ENCODE measurements around the gene NIPBL. TPM values are rescaled to one million over a fixed set of nuclear protein-coding genes. Genes with fewer than 3 reads are reported as not detected.
A peak's percentile ranks its signal among the peaks of the same experiment; 100 is the strongest.

The NIPBL gene
- total RNA-seq, 1 donor: 24.6 TPM

DNA sequence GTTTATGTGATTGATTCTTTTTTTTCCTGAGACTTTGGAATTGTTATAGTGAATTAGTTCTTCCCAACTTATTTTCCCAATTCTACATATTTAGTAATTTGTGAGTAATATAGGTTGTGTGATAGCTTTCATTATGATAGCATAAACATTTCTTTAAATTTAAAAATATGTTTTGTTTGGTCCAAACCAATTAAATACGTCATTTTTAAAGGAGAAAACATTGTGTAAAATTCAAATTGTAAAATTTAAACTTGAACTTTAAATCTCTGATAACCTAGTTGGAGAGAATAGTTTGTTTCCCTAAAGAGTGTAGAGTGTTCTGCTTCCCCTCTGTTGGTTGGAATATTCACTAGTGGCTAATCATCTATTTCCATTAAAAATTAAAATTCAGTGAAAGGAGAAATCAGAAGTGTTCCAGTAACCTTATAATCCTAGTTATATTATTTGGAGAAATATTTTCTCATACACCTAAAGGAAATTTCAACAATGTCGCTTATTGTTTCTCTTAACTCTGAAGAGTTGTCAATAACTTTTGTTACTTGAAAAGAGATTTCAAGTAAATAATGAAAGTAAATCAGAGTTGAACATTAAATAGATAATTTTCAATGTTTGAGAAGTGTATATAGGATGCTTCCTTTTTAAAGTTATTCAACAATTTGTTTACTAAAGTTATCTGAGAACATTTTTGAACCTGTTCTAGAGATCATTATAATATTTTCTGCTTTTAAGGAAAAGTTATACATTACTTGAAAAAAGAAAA is 2.9 kb downstream of the NIPBL start:
- H3K4me3 ChIP-seq (ENCODE audit: low read depth, low read length): peak overlapping the region; percentile 87
- TF ChIP-seq, protein P1, sequence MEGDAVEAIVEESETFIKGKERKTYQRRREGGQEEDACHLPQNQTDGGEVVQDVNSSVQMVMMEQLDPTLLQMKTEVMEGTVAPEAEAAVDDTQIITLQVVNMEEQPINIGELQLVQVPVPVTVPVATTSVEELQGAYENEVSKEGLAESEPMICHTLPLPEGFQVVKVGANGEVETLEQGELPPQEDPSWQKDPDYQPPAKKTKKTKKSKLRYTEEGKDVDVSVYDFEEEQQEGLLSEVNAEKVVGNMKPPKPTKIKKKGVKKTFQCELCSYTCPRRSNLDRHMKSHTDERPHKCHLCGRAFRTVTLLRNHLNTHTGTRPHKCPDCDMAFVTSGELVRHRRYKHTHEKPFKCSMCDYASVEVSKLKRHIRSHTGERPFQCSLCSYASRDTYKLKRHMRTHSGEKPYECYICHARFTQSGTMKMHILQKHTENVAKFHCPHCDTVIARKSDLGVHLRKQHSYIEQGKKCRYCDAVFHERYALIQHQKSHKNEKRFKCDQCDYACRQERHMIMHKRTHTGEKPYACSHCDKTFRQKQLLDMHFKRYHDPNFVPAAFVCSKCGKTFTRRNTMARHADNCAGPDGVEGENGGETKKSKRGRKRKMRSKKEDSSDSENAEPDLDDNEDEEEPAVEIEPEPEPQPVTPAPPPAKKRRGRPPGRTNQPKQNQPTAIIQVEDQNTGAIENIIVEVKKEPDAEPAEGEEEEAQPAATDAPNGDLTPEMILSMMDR (IDR thresholded peaks at IDR 0.05; ENCODE audit: insufficient read depth, low read depth, low read length): no peak
- no peak for DNase-seq (ENCODE audit: low read depth)

DNA sequence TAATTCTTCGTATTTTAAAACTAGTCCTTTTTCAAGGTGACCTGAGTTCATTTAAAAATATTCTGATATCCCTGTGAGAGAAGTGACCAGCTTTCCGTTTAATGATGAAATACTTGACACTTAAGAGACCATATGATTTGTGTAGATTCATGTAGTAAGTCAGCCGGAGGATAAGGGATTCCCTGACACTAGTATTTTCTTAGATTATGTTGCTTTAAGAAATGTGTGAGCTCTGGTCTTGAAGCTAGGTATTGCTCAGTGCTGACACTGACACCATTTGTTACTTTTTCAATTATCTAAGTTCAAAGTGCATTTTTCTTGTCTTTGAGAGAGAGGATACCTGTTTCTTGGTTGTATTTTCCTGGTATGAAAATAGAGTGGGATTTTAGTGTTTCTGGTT is 4.2 kb downstream of the NIPBL start:
- peak; percentile 19 for DNase-seq (ENCODE audit: low read depth)
- H3K4me3 ChIP-seq (ENCODE audit: low read depth, low read length): no peak overlapping the region
- TF ChIP-seq, protein P1 (IDR thresholded peaks at IDR 0.05; ENCODE audit: insufficient read depth, low read depth, low read length): no peak

DNA sequence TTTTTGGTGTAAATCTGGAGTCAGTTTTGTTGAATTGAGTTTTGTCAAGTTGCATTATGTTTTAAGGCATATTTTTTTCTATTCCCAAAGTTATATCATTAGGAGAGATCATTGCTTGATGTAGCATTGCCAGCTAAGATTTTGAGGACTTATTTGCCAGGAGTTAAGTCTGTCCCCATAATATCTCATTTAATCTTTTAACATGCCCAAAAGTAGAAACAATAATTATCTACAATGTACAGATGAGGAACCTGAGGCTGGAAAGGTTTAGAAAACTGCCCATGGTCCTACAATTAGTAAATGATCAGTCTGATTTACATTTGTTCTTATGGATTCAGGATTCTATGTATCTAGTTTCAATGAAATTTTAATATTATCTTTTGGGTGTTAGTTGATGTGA is 4.7 kb downstream of the NIPBL start:
- TF ChIP-seq, protein P1 (IDR thresholded peaks at IDR 0.05; ENCODE audit: insufficient read depth, low read depth, low read length): no peak
- DNase-seq (ENCODE audit: low read depth): no peak
- H3K4me3 ChIP-seq (ENCODE audit: low read depth, low read length): no peak overlapping the region

GRCh38 chr5:36881807-36882206 is 5.2 kb downstream of the NIPBL start:
- no peak overlapping the region for H3K4me3 ChIP-seq (ENCODE audit: low read depth, low read length)
- DNase-seq (ENCODE audit: low read depth): no peak
- TF ChIP-seq, protein P1 (IDR thresholded peaks at IDR 0.05; ENCODE audit: insufficient read depth, low read depth, low read length): no peak

DNA sequence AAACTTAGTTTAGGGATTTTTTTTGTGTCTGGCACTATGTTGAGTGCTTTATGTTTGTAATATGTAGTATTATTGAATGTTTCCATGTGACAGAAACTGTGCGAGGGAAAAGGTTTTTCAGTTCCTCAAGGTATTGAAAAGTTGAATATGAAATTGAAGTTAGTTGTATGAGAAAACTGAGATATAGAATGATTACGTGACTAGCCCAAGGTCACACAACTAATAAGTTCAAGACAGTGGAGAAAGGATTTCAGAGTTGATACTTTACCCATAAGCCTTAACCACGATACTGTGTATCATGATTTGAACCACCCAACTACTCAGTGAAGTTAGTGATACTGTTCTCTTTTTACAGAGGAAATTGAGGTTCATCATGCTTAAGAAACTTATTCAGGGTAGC is 5.7 kb downstream of the NIPBL start:
- no peak for DNase-seq (ENCODE audit: low read depth)
- no peak overlapping the region for H3K4me3 ChIP-seq (ENCODE audit: low read depth, low read length)
- TF ChIP-seq, protein P1 (IDR thresholded peaks at IDR 0.05; ENCODE audit: insufficient read depth, low read depth, low read length): no peak

GRCh38 chr5:36883894-36884462 is 7.4 kb downstream of the NIPBL start:
- H3K4me3 ChIP-seq (ENCODE audit: low read depth, low read length): no peak overlapping the region
- no peak for DNase-seq (ENCODE audit: low read depth)
- TF ChIP-seq, protein P1 (IDR thresholded peaks at IDR 0.05; ENCODE audit: insufficient read depth, low read depth, low read length): no peak

Measured in fibroblast of villous mesenchyme (primary cell).